Measurements from ENCODE around the gene ADD2. TPM values are rescaled to one million over a fixed set of nuclear protein-coding genes. Genes with fewer than 3 reads are reported as not detected.
"Not testable (repeated sequence)": the region's sequence is repeated elsewhere in the genome, so short reads cannot be mapped to it uniquely, and the experiment has no call there.

Gene ADD2
- total and polyA plus RNA-seq, 4 donors = 0.08 to 156 (median 0.16) TPM; not detected in 1

GRCh38 chr2:70743677-70744076, 24.3 kb downstream of the ADD2 start:
- no peak overlapping the region for H3K27ac ChIP-seq (ENCODE audit: low read depth in 1 of 2, low read length in 2 of 2)
- H3K36me3 ChIP-seq (ENCODE audit: control insufficient read depth in 4 of 4, insufficient read depth in 3 of 4, low read depth in 1 of 4, low read length in 3 of 4) = no peaks in the 10 kb centered on the region
- no peaks in the 10 kb centered on the region for H3K27me3 ChIP-seq (ENCODE audit: control insufficient read depth in 4 of 4, insufficient read depth in 4 of 4, low read length in 3 of 4)
- no peak overlapping the region for H3K9ac ChIP-seq (ENCODE audit: low read depth in 1 of 2, low read length in 2 of 2)
- no peak for TF ChIP-seq REST (IDR thresholded peaks at IDR 0.05)
- TF ChIP-seq ATF3 (IDR thresholded peaks at IDR 0.05) = no peak
- TF ChIP-seq RAD21 (IDR thresholded peaks at IDR 0.05) = no peak
- DNase-seq (ENCODE audit: low spot score) = no peak
- H3K9me3 ChIP-seq (ENCODE audit: control insufficient read depth in 4 of 4, low read length in 3 of 4) = no peaks in the 10 kb centered on the region
- H3K4me1 ChIP-seq (ENCODE audit: control insufficient read depth in 4 of 4, insufficient read depth in 4 of 4, low read length in 3 of 4) = no peaks in the 10 kb centered on the region
- H3K4me3 ChIP-seq (ENCODE audit: low read depth in 1 of 3, low read length in 3 of 3) = no peak overlapping the region

- Histone ChIP-seq H3K27me3 (ENCODE audit: control insufficient read depth in 4 of 4, insufficient read depth in 4 of 4, low read length in 3 of 4) (peaks cover 0 to 2% (median 0%) of the 10 kb centered on the region in 4 donors), H3K4me1 (ENCODE audit: control insufficient read depth in 4 of 4, insufficient read depth in 4 of 4, low read length in 3 of 4) (no peaks in the 10 kb centered on the region), H3K36me3 (ENCODE audit: control insufficient read depth in 4 of 4, insufficient read depth in 3 of 4, low read depth in 1 of 4, low read length in 3 of 4) (no peaks in the 10 kb centered on the region), H3K9ac (ENCODE audit: low read depth in 1 of 2, low read length in 2 of 2) (no peak overlapping the region), H3K27ac (ENCODE audit: low read depth in 1 of 2, low read length in 2 of 2) (no peak overlapping the region), H3K9me3 (ENCODE audit: control insufficient read depth in 4 of 4, low read length in 3 of 4) (no peaks in the 10 kb centered on the region), H3K4me3 (ENCODE audit: low read depth in 1 of 3, low read length in 3 of 3) (no peak overlapping the region)
- TF ChIP-seq CTCF (IDR thresholded peaks at IDR 0.05; ENCODE audit: low read depth, low read length, missing input control) = no peak
- no peak for TF ChIP-seq RAD21 (IDR thresholded peaks at IDR 0.05)
- no peak for TF ChIP-seq JUND (IDR thresholded peaks at IDR 0.05)
- TF ChIP-seq HNF4A (conservative IDR thresholded peaks at IDR 0.05) = no peak
- TF ChIP-seq GABPA (IDR thresholded peaks at IDR 0.05 in 1 of 2, conservative IDR thresholded peaks at IDR 0.05 in 1 of 2) = no peak
- no peak for TF ChIP-seq RXRA (IDR thresholded peaks at IDR 0.05)
- no peak for TF ChIP-seq FOXA2 (IDR thresholded peaks at IDR 0.05)
- no peak for TF ChIP-seq EGR1 (IDR thresholded peaks at IDR 0.05; ENCODE audit: low read depth in 2 of 2)
- no peak for TF ChIP-seq FOXA1 (IDR thresholded peaks at IDR 0.05)
- TF ChIP-seq SP1 (IDR thresholded peaks at IDR 0.05) = no peak
- TF ChIP-seq REST (IDR thresholded peaks at IDR 0.05) = no peak
- no peak for TF ChIP-seq MAX (IDR thresholded peaks at IDR 0.05)
- no peak for TF ChIP-seq YY1 (IDR thresholded peaks at IDR 0.05)
- TF ChIP-seq NR2F2 (IDR thresholded peaks at IDR 0.05) = no peak
- no peak for TF ChIP-seq ATF3 (IDR thresholded peaks at IDR 0.05)
- TF ChIP-seq TAF1 (conservative IDR thresholded peaks at IDR 0.05) = no peak
- TF ChIP-seq ZBTB33 (IDR thresholded peaks at IDR 0.05) = no peak
- TF ChIP-seq HNF4G (IDR thresholded peaks at IDR 0.05) = no peak
- WGBS = 83% methylated on average over 4 of the region's 4 CpGs
- no peak for DNase-seq (ENCODE audit: low spot score)
These were observed 24.9 kb downstream of the ADD2 start for GRCh38 chr2:70743068-70743467.

GRCh38 chr2:70739492-70739891, 28.5 kb downstream of the ADD2 start:
- H3K27ac ChIP-seq (ENCODE audit: low read depth in 1 of 2, low read length in 2 of 2); DNase-seq (ENCODE audit: low spot score); H3K9ac ChIP-seq (ENCODE audit: low read depth in 1 of 2, low read length in 2 of 2); H3K27me3 ChIP-seq (ENCODE audit: control insufficient read depth in 4 of 4, insufficient read depth in 4 of 4, low read length in 3 of 4); H3K4me3 ChIP-seq (ENCODE audit: low read depth in 1 of 3, low read length in 3 of 3); H3K9me3 ChIP-seq (ENCODE audit: control insufficient read depth in 4 of 4, low read length in 3 of 4); H3K36me3 ChIP-seq (ENCODE audit: control insufficient read depth in 4 of 4, insufficient read depth in 3 of 4, low read depth in 1 of 4, low read length in 3 of 4); H3K4me1 ChIP-seq (ENCODE audit: control insufficient read depth in 4 of 4, insufficient read depth in 4 of 4, low read length in 3 of 4): not testable (repeated sequence)
- WGBS = 89% methylated on average over 1 of the region's 1 CpG

All from liver (tissue), 9 donors.